ENCODE data around the gene SIN3A. TPM values are rescaled to one million over a fixed set of nuclear protein-coding genes. Genes with fewer than 3 reads are reported as not detected.

The SIN3A gene
- total and polyA plus RNA-seq, 9 of the 15 experiments (the other 6 are each of a cell fraction or from before 2014, with no cell fraction given): 11.1 to 70.3 (median 25.3) TPM

DNA sequence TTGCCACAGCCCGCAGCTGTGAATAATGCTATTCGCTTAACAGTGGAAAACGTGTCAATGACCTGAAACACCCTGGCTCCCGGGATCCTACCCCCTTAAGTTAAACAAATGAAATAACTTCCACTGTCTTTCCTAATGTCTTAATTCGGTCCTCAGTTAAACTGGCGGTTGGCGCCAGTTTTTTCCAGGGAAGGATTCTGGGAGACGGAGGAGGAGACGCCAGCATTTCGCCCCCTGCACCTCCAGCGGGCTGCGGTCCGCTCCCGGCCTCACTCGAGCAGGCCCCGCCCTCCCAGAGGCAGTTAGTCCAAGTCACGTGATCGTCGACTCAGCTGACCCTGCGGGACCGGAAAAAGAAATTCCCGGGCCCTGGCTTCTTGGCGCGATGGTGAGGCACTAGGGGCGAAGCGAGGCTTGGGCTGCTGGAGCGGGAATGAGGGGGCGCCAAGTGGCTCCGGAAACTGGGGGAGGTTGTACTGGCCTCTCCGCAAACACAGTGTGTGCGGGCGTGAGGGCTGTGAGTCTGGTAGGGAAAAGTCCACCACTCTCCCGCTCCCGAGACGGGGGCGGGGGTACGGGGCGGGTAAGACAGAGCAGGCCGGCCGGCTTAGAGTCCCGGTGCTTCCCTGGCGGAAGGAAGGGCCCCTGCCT lies 115.7 kb downstream of the SIN3A start, which contains the start of gene COMMD4 (continued):
- TF ChIP-seq, protein P1, sequence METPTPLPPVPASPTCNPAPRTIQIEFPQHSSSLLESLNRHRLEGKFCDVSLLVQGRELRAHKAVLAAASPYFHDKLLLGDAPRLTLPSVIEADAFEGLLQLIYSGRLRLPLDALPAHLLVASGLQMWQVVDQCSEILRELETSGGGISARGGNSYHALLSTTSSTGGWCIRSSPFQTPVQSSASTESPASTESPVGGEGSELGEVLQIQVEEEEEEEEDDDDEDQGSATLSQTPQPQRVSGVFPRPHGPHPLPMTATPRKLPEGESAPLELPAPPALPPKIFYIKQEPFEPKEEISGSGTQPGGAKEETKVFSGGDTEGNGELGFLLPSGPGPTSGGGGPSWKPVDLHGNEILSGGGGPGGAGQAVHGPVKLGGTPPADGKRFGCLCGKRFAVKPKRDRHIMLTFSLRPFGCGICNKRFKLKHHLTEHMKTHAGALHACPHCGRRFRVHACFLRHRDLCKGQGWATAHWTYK (CRISPR knock-in tag; IDR thresholded peaks at IDR 0.05): no peak; the same call in 1 of the 2 replicates
- no peak for TF ChIP-seq XRCC5 (IDR thresholded peaks at IDR 0.05; ENCODE audit: low read depth, low read length)
- TF ChIP-seq ZNF431 (CRISPR knock-in tag; IDR thresholded peaks at IDR 0.05): no peak
- TF ChIP-seq, protein P2, sequence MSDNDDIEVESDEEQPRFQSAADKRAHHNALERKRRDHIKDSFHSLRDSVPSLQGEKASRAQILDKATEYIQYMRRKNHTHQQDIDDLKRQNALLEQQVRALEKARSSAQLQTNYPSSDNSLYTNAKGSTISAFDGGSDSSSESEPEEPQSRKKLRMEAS (CRISPR knock-in tag; IDR thresholded peaks at IDR 0.05): peak; percentile 74
- peak; percentile 87 for TF ChIP-seq HDAC2 (IDR thresholded peaks at IDR 0.05)
- TF ChIP-seq, protein P3, sequence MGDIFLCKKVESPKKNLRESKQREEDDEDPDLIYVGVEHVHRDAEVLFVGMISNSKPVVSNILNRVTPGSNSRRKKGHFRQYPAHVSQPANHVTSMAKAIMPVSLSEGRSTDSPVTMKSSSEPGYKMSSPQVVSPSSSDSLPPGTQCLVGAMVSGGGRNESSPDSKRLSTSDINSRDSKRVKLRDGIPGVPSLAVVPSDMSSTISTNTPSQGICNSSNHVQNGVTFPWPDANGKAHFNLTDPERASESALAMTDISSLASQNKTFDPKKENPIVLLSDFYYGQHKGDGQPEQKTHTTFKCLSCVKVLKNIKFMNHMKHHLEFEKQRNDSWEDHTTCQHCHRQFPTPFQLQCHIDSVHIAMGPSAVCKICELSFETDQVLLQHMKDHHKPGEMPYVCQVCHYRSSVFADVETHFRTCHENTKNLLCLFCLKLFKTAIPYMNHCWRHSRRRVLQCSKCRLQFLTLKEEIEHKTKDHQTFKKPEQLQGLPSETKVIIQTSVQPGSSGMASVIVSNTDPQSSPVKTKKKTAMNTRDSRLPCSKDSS (IDR thresholded peaks at IDR 0.05; ENCODE audit: low read depth, partially characterized antibody): no peak
- no peak for TF ChIP-seq SMARCC2 (IDR thresholded peaks at IDR 0.05; ENCODE audit: low read depth)
- peak; percentile 68; the same call in 1 of the 2 replicates for TF ChIP-seq KAT8 (IDR thresholded peaks at IDR 0.05; ENCODE audit: low read depth)
- TF ChIP-seq SP2 (IDR thresholded peaks at IDR 0.05; ENCODE audit: extremely low read depth, low read depth, low read length, poor library complexity, severe bottlenecking): peak; percentile 39
- TF ChIP-seq WHSC1 (IDR thresholded peaks at IDR 0.05; ENCODE audit: low read length): no peak
- TF ChIP-seq FUS (optimal IDR thresholded peaks at IDR 0.05; ENCODE audit: low read depth, low read length): no peak
- TF ChIP-seq BCL6 (CRISPR knock-in tag; IDR thresholded peaks at IDR 0.05): no peak
- TF ChIP-seq L3MBTL2 (IDR thresholded peaks at IDR 0.05): peak; percentile 90
- no peak for TF ChIP-seq ZNF184 (CRISPR knock-in tag; IDR thresholded peaks at IDR 0.05)
- no peak for TF ChIP-seq RBM25 (IDR thresholded peaks at IDR 0.05; ENCODE audit: low read depth, low read length, severe bottlenecking)
- 0 out of 2 replicates have a peak, but pooled peaks have one; percentile 32 for TF ChIP-seq ZNF589 (CRISPR knock-in tag; IDR thresholded peaks at IDR 0.05; ENCODE audit: low read depth)
- no peak for TF ChIP-seq ZKSCAN1 (IDR thresholded peaks at IDR 0.05; ENCODE audit: low read depth, low read length)
- peak; percentile 100 for TF ChIP-seq PHF20 (IDR thresholded peaks at IDR 0.05; ENCODE audit: partially characterized antibody)
- TF ChIP-seq ZNF23 (CRISPR knock-in tag; IDR thresholded peaks at IDR 0.05): no peak
- peak; percentile 75 for TF ChIP-seq CXXC5 (CRISPR knock-in tag; IDR thresholded peaks at IDR 0.05)
- TF ChIP-seq, protein P4, sequence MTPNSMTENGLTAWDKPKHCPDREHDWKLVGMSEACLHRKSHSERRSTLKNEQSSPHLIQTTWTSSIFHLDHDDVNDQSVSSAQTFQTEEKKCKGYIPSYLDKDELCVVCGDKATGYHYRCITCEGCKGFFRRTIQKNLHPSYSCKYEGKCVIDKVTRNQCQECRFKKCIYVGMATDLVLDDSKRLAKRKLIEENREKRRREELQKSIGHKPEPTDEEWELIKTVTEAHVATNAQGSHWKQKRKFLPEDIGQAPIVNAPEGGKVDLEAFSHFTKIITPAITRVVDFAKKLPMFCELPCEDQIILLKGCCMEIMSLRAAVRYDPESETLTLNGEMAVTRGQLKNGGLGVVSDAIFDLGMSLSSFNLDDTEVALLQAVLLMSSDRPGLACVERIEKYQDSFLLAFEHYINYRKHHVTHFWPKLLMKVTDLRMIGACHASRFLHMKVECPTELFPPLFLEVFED (CRISPR knock-in tag; conservative IDR thresholded peaks at IDR 0.05): no peak
- peak; percentile 45; the same call in 1 of the 2 replicates for TF ChIP-seq CREB1 (IDR thresholded peaks at IDR 0.05)
- TF ChIP-seq CREB1 (CRISPR knock-in tag; IDR thresholded peaks at IDR 0.05): no peak
- TF ChIP-seq NBN (IDR thresholded peaks at IDR 0.05; ENCODE audit: low read depth): no peak
- no peak for TF ChIP-seq ZBTB17 (CRISPR knock-in tag; IDR thresholded peaks at IDR 0.05)
- TF ChIP-seq HLTF (IDR thresholded peaks at IDR 0.05): 0 out of 2 replicates have a peak, but pooled peaks have one; percentile 52
- TF ChIP-seq, protein P5, sequence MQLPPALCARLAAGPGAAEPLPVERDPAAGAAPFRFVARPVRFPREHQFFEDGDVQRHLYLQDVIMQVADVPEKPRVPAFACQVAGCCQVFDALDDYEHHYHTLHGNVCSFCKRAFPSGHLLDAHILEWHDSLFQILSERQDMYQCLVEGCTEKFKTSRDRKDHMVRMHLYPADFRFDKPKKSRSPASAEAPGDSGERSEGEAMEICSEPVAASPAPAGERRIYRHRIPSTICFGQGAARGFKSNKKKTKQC (CRISPR knock-in tag; IDR thresholded peaks at IDR 0.05): peak; percentile 52; the same call in 1 of the 2 replicates

All from K562 (cell line).